Psoas muscle (tissue), 8 donors: ENCODE results near the gene KCNN3. TPM values are rescaled to one million over a fixed set of nuclear protein-coding genes. Genes with fewer than 3 reads are reported as not detected.

ENCODE experiments used
- ATAC-seq, 4 donors: fragments of 200-7000 bp; cut with Tn5 transposase; one replicate each; pipeline ENCODE4 v1.9.1; 2020; ENCODE audit warnings: moderate library complexity in 3 of 4, mild to moderate bottlenecking in 2 of 4
- DNase-seq, 2 donors: peaks; one replicate each; pipeline ENCODE4 v3.0.0-alpha.2; 2020
- H3K27ac ChIP-seq: fragments of 200-600 bp; one replicate; pipeline ENCODE4 v1.8.0; 2022
- H3K27me3 ChIP-seq, 3 donors: fragments of 200-600 bp in 1 of 3; one replicate each; pipeline versions ENCODE4 v1.6.1 to v1.8.0; 2013 to 2022; ENCODE audit warnings: low read length in 2 of 3, mild to moderate bottlenecking in 2 of 3, moderate library complexity in 1 of 3; ENCODE audit not compliant: insufficient read depth in 3 of 3
- H3K36me3 ChIP-seq, 2 donors: fragments of 200-600 bp in 1 of 2; one replicate each; pipeline versions ENCODE4 v1.6.1 to v1.8.0; 2013 to 2022; ENCODE audit warnings: low read depth in 1 of 2, mild to moderate bottlenecking in 1 of 2, moderate library complexity in 1 of 2; ENCODE audit not compliant: insufficient read depth in 1 of 2
- H3K4me1 ChIP-seq: fragments of 200-600 bp; one replicate; pipeline ENCODE4 v1.8.0; 2022
- H3K4me3 ChIP-seq: fragments of 200-600 bp; one replicate; pipeline ENCODE4 v1.8.0; 2022; ENCODE audit warnings: mild to moderate bottlenecking
- H3K9me3 ChIP-seq: fragments of 200-600 bp; one replicate; pipeline ENCODE4 v1.8.0; 2022
- WGBS, 3 donors: extraction: QIAGEN DNeasy Blood & Tissue Kit; methylation state at CpG; one replicate each; pipeline versions ENCODE4 v1.1.6 to v1.1.7; 2013; 5-methylcytosine and 5-hydroxymethylcytosine counted together
- intact Hi-C, 2 donors: fragments of 100-400 bp; cut with DNase I; formaldehyde crosslinking; loops; one replicate each; pipeline versions ENCODE4 v1.11.0 to v1.14.2; 2022
- polyA plus RNA-seq, 3 donors: library from polyadenylated mRNA; stranded (reverse); fragments of 200-250 nt; gene quantifications; one replicate each; pipeline ENCODE4 v1.2.3, GENCODE V29; 2013
- total RNA-seq, 4 donors: library from RNA; stranded (reverse); fragmentation: NEBNext Ultra II Directional in 2 of 4; extraction: Animal tissue kit (Norgen Biotek cat#: 25700) in 2 of 4; gene quantifications; one replicate each; pipeline versions ENCODE4 v1.2.1 to v1.2.4, GENCODE V29; 2021 to 2023
- TF ChIP-seq, protein P1 (sequence below): fragments of 200-600 bp; IDR thresholded peaks from one replicate; pipeline ENCODE4 v1.8.0; 2022; ENCODE audit warnings: antibody characterized with exemption
- donor health status: healthy with polysubstance abuse.
- donor health status: DM: no; HTN: no; CAD: no; lungs with moderate emphysema.
- donor health status: Bipolar disorder and iron deficiency.
- donor health status: healthy.
- donor health status: DM: yes; HTN: yes; CAD: no.
- donor health status: DM: no; HTN: no; CAD: no.
- donor health status: DM: no; HTN: no; CAD: no.
- donor health status: DM: yes; HTN: yes; CAD: no.

Gene KCNN3
- total and polyA plus RNA-seq, 7 donors, result 2.5 to 60.9 (median 11.8) TPM

DNA sequence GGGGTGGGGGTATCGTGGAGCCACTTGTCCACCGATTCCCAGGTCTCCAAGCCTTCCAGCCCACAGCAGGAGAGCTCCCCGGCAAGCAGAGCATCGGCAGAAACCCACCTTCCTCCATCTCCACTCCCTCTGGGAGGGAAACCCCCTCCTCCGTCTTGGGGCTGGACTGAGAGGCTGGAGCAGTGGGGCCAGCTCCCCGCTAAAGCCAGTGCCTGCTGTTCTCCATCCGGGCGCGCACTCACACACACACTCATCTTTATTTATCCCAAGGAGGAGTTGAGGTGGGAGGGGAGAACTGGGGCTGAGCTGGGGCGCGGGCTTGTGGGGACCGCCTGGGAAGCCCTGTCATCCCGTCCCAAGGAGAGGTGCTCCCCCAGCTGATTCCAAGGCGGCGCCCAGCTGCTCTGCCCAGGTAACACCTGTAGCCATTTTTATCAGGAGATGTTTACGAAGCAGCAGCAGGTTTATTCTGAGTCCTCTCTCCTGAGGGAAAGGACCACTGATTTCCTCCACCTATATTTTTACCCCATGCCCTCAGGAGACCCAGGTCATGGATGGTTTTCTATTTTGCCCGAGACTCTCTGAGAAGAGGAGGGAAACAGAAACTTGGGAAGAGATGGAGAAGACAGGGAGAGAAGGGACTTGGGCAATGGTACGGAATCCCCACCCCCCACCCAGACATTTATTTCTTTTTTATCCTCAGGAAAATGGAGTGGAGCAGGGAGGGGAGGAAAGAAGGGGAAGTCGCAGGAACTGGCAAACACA lies 2.1 kb downstream of the KCNN3 start:
- Histone ChIP-seq H3K9me3 (no peaks in the 10 kb centered on the region), H3K36me3 (no peaks in the 10 kb centered on the region), H3K4me1 (peaks cover 37% of the 10 kb centered on the region), H3K27me3 (no peaks in the 10 kb centered on the region), H3K4me3 (peak overlapping the region; percentile 91), H3K27ac (peak overlapping the region; percentile 96)
- intact Hi-C loops, result loop anchor here (5.0 kb wide), 3 partner anchors 61 to 311 kb away; partner anchors contain the start of gene UBE2Q1 (in 1 of the 2)
- ATAC-seq (peak in 1 of 4 donors; percentile 12), DNase-seq (no peak)
- TF ChIP-seq, protein P1, sequence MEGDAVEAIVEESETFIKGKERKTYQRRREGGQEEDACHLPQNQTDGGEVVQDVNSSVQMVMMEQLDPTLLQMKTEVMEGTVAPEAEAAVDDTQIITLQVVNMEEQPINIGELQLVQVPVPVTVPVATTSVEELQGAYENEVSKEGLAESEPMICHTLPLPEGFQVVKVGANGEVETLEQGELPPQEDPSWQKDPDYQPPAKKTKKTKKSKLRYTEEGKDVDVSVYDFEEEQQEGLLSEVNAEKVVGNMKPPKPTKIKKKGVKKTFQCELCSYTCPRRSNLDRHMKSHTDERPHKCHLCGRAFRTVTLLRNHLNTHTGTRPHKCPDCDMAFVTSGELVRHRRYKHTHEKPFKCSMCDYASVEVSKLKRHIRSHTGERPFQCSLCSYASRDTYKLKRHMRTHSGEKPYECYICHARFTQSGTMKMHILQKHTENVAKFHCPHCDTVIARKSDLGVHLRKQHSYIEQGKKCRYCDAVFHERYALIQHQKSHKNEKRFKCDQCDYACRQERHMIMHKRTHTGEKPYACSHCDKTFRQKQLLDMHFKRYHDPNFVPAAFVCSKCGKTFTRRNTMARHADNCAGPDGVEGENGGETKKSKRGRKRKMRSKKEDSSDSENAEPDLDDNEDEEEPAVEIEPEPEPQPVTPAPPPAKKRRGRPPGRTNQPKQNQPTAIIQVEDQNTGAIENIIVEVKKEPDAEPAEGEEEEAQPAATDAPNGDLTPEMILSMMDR, result no peak
- whole genome bisulfite sequencing, 3 donors, result 5 to 17% (median 8%) methylated on average over 19 of the region's 19 CpGs

DNA sequence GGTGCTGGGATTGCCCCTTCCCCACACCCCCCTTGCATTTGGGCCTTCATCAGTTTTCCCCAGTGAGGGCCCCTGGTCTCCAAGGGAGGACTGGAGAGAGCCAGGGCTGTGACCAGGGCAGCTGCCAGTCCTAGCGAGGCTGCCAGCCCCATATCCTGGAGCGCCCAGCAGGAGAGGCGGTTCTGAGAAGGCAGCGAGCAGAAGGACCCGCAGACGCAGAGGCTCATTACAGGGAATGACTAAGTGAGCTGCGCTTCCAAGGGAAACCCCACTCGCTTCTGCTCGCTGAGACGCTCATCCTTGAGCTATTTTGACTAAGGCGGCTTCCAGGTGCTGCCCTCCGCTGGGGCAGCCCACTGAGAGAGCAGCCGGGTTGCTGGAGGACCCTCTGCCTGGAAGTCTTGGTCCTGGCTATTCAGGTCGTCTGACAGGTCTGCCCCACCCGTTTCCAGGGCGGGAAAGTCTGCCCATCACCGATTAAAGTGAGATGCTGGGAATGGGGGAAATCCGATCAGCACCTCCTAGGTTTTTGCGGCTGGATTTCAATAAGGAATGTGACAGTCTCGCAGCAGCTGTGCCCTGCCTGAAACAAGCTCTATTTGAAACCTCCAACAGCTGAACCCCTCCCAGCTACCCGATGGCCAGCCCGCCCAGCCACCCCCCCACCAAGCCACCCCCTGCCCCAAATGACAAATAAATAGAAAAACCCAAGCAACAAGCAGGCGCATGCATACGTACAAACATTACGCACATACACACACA lies 2.8 kb downstream of the KCNN3 start:
- Histone ChIP-seq H3K9me3 (no peaks in the 10 kb centered on the region), H3K27me3 (no peaks in the 10 kb centered on the region), H3K36me3 (no peaks in the 10 kb centered on the region), H3K4me3 (peak overlapping the region; percentile 91), H3K4me1 (peaks cover 44% of the 10 kb centered on the region), H3K27ac (peak overlapping the region; percentile 96)
- 4 to 18% (median 12%) methylated on average over 25 of the region's 25 CpGs for WGBS, 3 donors
- intact Hi-C loops, result loop anchor here (5.0 kb wide), 3 partner anchors 60 to 310 kb away; partner anchors contain the start of gene UBE2Q1 (in 1 of the 2)
- TF ChIP-seq, protein P1, result no peak
- DNase-seq (peak; percentile 67 to 87), ATAC-seq (peak; percentile 54 to 69 (median 68))

DNA sequence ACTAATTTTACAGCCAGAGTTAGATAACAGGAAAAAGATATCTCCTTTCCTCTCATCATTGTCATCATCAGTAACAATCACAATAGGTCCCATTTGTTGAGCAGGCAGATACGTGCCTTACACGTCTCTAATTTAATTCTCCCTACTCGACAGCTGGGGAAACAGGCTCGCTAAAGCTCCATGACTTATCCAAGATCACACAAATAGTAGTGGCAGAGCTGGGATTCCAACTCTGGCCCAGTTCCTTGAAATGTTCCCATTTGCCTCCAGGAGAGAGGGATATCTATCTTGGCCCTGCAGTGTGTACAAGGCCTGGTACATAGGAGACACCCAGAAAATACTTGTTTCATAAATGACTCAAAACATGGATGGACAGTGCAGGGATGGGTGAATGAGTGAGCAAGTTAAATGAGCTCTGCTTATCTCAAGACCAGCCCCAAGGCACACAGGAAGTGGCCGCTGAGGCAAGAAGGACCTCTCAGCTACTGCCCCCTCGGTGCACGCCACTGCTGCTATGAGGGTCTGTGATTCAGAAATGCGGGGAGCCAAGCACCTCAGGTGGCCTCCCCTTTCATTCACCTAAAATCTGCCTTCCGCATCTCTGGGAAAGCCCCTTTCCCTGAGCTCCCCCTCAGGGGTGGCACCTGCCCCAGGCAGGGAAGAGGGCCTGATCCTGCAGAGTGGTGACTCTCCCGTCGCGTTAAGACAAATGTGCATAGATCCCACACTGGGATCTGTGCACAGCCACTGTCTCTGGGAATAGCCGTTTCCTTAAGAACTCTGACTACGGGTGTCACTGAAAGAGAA lies 3.6 kb downstream of the KCNN3 start:
- TF ChIP-seq, protein P1, result no peak
- intact Hi-C loops, result loop anchor here (5.0 kb wide), 3 partner anchors 59 to 309 kb away; partner anchors contain the start of gene UBE2Q1 (in 1 of the 2)
- Histone ChIP-seq H3K27ac (peak overlapping the region; percentile 96), H3K27me3 (no peaks in the 10 kb centered on the region), H3K36me3 (no peaks in the 10 kb centered on the region), H3K4me1 (peaks cover 52% of the 10 kb centered on the region), H3K9me3 (no peaks in the 10 kb centered on the region), H3K4me3 (peak overlapping the region; percentile 91)
- DNase-seq (no peak), ATAC-seq (no peak)
- 53 to 81% (median 55%) methylated on average over 14 of the region's 14 CpGs for WGBS, 3 donors

DNA sequence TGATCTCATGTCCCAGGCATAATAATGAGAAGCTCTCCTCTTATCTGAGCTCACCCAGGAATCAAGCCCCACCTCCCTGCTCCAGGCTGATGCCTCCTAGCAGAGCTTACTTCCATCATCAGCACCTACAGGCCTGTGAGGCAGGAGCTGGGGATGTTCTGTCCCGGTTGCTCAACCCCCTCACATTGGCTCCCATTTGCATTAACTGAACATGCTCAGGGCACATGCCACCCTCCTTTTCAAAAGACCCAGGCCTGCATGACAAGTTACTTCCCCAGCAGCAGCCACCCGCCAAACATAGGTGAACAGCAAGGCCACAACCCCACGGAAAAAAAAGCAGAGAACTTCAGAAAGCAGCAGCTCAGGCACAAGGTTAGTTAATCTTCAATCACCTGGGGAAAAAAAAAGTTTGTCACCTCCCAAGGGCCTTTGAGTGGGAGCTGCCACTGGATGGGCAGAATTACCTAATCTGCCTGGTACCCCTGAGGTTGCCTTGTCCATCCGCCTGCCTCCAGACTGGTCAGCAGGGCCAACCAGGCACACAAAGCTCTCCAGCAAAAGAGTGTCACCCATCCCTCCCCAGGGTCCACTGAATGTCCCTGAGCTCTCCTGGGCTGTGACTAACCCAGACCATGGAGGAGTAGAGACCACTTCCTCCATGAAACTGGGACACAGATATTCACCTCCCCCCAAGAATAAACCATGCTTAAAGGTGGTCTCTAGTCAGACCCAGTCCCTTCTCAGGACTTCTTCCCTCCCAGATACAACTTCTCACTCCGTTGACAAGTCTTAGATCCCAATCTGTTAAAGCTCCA lies 4.4 kb downstream of the KCNN3 start:
- 79 to 88% (median 80%) methylated on average over 5 of the region's 5 CpGs for WGBS, 3 donors
- Histone ChIP-seq H3K9me3 (no peaks in the 10 kb centered on the region), H3K36me3 (no peaks in the 10 kb centered on the region), H3K4me3 (peak overlapping the region; percentile 91), H3K27ac (peak overlapping the region; percentile 96), H3K4me1 (peaks cover 60% of the 10 kb centered on the region), H3K27me3 (no peaks in the 10 kb centered on the region)
- peak in 2 of 4 donors; percentile 17 to 23 for ATAC-seq
- intact Hi-C loops, result loop anchor here (5.0 kb wide), 3 partner anchors 58 to 308 kb away; partner anchors contain the start of gene UBE2Q1 (in 1 of the 2)
- TF ChIP-seq, protein P1, result no peak
- peak in 1 of 2 donors; percentile 67 for DNase-seq
